GM12878 (cell line): ENCODE measurements around the gene ZNF281. TPM values are rescaled to one million over a fixed set of nuclear protein-coding genes. Genes with fewer than 3 reads are reported as not detected.

Experiments
- IKZF2 ChIP-seq, 2 experiments: fragments of 450-650 bp; IDR thresholded peaks; 2 replicates each; pipeline ENCODE4 v1.6.1; 2017; ENCODE audit warnings: mild to moderate bottlenecking in 2 of 2, moderate library complexity in 2 of 2
- MEF2B ChIP-seq: fragments of 450-650 bp; IDR thresholded peaks from 2 replicates; pipeline ENCODE4 v1.6.1; 2018; ENCODE audit warnings: mild to moderate bottlenecking, moderate library complexity; ENCODE audit not compliant: partially characterized antibody, poor library complexity, severe bottlenecking
- MLLT1 ChIP-seq: fragments of 450-650 bp; IDR thresholded peaks from 2 replicates; pipeline ENCODE4 v1.6.1; 2016; ENCODE audit warnings: mild to moderate bottlenecking
- NR2C2 ChIP-seq: IDR thresholded peaks from 2 replicates; pipeline ENCODE4 v1.6.1; 2011; ENCODE audit warnings: borderline replicate concordance, low read depth; ENCODE audit not compliant: control insufficient read depth, insufficient read length
- PML ChIP-seq: IDR thresholded peaks from 2 replicates; pipeline ENCODE4 v1.6.1; 2012; ENCODE audit warnings: low read length, inconsistent platforms
- SREBF1 ChIP-seq: IDR thresholded peaks from 2 replicates; pipeline ENCODE4 v1.6.1; 2012; ENCODE audit warnings: mild to moderate bottlenecking, low read length
- TAF1 ChIP-seq: IDR thresholded peaks from 2 replicates; pipeline ENCODE4 v1.6.1; 2011; ENCODE audit warnings: mild to moderate bottlenecking, low read depth, low read length, borderline replicate concordance
- TCF12 ChIP-seq: IDR thresholded peaks from 2 replicates; pipeline ENCODE4 v1.6.1; 2011; ENCODE audit warnings: low read depth, mild to moderate bottlenecking, low read length
- ZNF207 ChIP-seq: fragments of 450-650 bp; IDR thresholded peaks from 2 replicates; pipeline ENCODE4 v1.6.1; 2014; ENCODE audit warnings: antibody characterized with exemption, mild to moderate bottlenecking, borderline replicate concordance
- polyA plus RNA-seq, 11 experiments: library from polyadenylated mRNA; depleted of rRNA in 4 of 11; unstranded in 6 of 11; stranded (reverse) in 5 of 11; fragments of >200 nt; fragmentation: Nextera tagmentation in 4 of 11; fragmentation: Illumina TruSeq in 1 of 11; extraction: Ambion mirVana in 4 of 11; extraction: Trizol in 1 of 11; gene quantifications; 1 replicate in 1 of 11; 2 replicates in 10 of 11; pipeline versions ENCODE4 v1.2.1 to v1.2.3, GENCODE V29; 2011 to 2016; ENCODE audit warnings: inconsistent platforms in 2 of 11, missing spikeins in 2 of 11, low read depth in 1 of 11
- total RNA-seq, 4 experiments: library from RNA; depleted of rRNA in 3 of 4; stranded (reverse); fragments of >200 nt in 3 of 4; fragmentation: Illumina TruSeq in 1 of 4; extraction: Trizol in 1 of 4; gene quantifications; 2 replicates each; pipeline versions ENCODE4 v1.2.1 to v1.2.3, GENCODE V29; 2013 to 2021
- TF ChIP-seq, protein P1 (sequence below): fragments of 450-650 bp; IDR thresholded peaks from 2 replicates; pipeline ENCODE4 v1.6.1; 2017; ENCODE audit warnings: antibody characterized with exemption, mild to moderate bottlenecking, moderate library complexity
- TF ChIP-seq, protein P2 (sequence below): fragments of 150-350 bp; IDR thresholded peaks from 2 replicates; pipeline ENCODE4 v1.6.1; 2016; ENCODE audit warnings: low read depth, low read length
- TF ChIP-seq, protein P3 (sequence below): fragments of 450-650 bp; formaldehyde crosslinking; IDR thresholded peaks from 2 replicates; pipeline ENCODE4 v1.5.0; 2022; ENCODE audit warnings: mild to moderate bottlenecking, missing genetic modification characterization

The ZNF281 gene
- total and polyA plus RNA-seq, 10 of the 15 experiments (the other 5 are each of a cell fraction or from before 2014, with no cell fraction given), result 8.3 to 21.8 (median 15.4) TPM

- TF ChIP-seq, protein P1, sequence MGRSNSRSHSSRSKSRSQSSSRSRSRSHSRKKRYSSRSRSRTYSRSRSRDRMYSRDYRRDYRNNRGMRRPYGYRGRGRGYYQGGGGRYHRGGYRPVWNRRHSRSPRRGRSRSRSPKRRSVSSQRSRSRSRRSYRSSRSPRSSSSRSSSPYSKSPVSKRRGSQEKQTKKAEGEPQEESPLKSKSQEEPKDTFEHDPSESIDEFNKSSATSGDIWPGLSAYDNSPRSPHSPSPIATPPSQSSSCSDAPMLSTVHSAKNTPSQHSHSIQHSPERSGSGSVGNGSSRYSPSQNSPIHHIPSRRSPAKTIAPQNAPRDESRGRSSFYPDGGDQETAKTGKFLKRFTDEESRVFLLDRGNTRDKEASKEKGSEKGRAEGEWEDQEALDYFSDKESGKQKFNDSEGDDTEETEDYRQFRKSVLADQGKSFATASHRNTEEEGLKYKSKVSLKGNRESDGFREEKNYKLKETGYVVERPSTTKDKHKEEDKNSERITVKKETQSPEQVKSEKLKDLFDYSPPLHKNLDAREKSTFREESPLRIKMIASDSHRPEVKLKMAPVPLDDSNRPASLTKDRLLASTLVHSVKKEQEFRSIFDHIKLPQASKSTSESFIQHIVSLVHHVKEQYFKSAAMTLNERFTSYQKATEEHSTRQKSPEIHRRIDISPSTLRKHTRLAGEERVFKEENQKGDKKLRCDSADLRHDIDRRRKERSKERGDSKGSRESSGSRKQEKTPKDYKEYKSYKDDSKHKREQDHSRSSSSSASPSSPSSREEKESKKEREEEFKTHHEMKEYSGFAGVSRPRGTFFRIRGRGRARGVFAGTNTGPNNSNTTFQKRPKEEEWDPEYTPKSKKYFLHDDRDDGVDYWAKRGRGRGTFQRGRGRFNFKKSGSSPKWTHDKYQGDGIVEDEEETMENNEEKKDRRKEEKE, result no peak
- TF ChIP-seq, protein P2, sequence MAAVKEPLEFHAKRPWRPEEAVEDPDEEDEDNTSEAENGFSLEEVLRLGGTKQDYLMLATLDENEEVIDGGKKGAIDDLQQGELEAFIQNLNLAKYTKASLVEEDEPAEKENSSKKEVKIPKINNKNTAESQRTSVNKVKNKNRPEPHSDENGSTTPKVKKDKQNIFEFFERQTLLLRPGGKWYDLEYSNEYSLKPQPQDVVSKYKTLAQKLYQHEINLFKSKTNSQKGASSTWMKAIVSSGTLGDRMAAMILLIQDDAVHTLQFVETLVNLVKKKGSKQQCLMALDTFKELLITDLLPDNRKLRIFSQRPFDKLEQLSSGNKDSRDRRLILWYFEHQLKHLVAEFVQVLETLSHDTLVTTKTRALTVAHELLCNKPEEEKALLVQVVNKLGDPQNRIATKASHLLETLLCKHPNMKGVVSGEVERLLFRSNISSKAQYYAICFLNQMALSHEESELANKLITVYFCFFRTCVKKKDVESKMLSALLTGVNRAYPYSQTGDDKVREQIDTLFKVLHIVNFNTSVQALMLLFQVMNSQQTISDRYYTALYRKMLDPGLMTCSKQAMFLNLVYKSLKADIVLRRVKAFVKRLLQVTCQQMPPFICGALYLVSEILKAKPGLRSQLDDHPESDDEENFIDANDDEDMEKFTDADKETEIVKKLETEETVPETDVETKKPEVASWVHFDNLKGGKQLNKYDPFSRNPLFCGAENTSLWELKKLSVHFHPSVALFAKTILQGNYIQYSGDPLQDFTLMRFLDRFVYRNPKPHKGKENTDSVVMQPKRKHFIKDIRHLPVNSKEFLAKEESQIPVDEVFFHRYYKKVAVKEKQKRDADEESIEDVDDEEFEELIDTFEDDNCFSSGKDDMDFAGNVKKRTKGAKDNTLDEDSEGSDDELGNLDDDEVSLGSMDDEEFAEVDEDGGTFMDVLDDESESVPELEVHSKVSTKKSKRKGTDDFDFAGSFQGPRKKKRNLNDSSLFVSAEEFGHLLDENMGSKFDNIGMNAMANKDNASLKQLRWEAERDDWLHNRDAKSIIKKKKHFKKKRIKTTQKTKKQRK, result no peak
- TF ChIP-seq IKZF2 (IDR thresholded peaks at IDR 0.05), result no peak
- no peak for TF ChIP-seq PML
- TF ChIP-seq TCF12, result no peak
- TF ChIP-seq ZNF207, result no peak
- no peak for TF ChIP-seq TAF1
- TF ChIP-seq SREBF1, result no peak
- TF ChIP-seq, protein P3, sequence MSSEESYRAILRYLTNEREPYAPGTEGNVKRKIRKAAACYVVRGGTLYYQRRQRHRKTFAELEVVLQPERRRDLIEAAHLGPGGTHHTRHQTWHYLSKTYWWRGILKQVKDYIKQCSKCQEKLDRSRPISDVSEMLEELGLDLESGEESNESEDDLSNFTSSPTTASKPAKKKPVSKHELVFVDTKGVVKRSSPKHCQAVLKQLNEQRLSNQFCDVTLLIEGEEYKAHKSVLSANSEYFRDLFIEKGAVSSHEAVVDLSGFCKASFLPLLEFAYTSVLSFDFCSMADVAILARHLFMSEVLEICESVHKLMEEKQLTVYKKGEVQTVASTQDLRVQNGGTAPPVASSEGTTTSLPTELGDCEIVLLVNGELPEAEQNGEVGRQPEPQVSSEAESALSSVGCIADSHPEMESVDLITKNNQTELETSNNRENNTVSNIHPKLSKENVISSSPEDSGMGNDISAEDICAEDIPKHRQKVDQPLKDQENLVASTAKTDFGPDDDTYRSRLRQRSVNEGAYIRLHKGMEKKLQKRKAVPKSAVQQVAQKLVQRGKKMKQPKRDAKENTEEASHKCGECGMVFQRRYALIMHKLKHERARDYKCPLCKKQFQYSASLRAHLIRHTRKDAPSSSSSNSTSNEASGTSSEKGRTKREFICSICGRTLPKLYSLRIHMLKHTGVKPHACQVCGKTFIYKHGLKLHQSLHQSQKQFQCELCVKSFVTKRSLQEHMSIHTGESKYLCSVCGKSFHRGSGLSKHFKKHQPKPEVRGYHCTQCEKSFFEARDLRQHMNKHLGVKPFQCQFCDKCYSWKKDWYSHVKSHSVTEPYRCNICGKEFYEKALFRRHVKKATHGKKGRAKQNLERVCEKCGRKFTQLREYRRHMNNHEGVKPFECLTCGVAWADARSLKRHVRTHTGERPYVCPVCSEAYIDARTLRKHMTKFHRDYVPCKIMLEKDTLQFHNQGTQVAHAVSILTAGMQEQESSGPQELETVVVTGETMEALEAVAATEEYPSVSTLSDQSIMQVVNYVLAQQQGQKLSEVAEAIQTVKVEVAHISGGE (CRISPR knock-in tag), result no peak
- TF ChIP-seq NR2C2, result no peak
- TF ChIP-seq MEF2B, result no peak
- no peak for TF ChIP-seq MLLT1
These were observed 47.4 kb downstream of the ZNF281 start (continued) for GRCh38 chr1:200362421-200362820.
